DMS153 (cell line): ENCODE measurements around the gene SELL.
"Not testable (repeated sequence)": the region's sequence is repeated elsewhere in the genome, so short reads cannot be mapped to it uniquely, and the experiment has no call there.

ENCODE experiments used
- DNase-seq: peaks from one replicate; lab custom pipeline; 2025; lab: John Stamatoyannopoulos, UW

The SELL gene

DNA sequence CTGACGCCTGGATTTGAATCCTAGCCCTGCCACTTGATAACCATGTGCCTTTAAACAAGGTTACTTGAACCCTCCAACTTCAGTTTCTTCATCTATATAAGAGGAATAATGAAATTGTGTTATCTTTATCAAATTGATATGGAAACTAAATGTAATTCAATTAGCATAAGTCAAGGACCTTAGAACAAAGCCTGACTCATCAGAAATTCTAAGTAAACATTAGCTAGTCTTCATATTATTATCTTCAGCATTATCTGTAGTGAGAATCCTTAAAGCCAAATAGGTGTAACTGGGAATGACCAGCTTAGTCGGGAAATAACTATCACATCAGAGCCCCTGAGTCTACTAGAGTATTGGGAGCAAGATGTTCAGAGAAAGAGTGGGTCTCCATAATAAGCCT lies 6.6 kb downstream of the SELL start:
- DNase-seq = no peak

DNA sequence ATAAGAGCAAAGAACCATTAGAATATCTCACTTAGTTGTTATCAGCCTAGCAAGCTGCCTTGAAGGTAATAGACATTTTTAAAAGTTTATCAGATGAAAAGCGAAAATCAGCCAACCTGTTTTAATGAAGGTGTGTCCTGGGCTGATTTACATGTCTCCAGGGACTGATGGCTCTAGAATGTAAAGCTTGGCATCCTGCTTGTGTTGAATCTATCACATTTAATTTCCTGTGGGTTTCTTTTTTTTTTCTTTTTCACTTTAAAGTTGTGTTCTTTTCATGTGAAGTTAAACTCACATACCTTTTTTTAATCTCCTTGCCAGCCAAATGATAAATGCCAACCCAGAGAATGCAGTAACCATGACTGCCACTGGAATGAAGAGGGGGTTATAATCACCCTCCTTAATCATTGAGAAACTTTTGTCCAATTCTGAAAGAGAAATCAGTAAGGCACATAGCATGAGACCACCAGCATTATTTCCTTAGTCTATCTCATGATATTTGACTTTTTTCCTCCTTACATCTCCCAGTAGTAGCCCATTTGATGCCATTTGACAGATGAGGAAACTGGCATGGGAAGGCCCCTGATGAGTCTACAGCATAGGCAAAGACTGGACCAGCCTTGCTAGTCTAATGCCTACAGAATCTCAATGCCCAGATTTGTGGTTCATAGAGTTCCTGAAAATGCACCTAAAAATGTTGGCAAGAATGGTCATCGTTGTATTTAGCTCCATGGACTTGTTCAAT lies 10.0 kb downstream of the SELL start:
- DNase-seq = no peak

DNA sequence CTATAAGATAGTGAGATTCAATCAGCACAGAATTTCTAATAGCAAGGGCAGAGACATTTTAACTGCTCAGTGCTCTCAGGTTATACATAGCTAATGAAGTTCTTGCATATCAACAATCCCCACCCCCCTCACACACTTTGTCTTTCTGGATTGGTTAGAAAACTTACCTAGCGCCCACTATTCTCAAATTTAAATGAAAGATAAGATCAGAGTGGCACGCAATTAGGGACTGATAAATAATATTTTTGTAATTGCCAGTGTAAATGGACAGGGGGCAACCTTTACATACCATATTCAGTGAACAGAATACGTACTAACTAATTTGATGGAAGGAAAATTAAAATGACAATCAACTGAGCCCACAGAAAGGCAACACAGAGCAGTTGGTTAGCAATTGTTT lies 11.7 kb downstream of the SELL start:
- no peak for DNase-seq

DNA sequence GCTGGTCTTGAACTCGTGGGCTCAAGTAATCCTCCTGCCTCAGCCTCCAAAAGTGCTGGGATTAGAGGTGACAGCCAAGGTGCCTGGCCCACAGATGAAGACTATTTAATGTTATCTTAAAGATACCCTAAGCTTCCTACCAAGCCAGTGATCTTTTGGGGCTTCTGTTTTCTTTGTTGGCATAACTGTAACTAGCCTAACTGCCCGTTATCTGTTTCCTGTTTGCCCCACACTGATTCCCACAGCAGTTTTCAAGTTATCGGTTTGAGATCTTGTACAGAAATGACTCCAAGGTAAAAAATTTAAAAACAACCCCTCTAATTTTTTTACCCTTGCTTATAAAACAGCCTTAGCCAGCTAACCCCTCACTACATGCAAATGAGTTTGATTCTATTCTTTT lies 12.4 kb downstream of the SELL start:
- no peak for DNase-seq

DNA sequence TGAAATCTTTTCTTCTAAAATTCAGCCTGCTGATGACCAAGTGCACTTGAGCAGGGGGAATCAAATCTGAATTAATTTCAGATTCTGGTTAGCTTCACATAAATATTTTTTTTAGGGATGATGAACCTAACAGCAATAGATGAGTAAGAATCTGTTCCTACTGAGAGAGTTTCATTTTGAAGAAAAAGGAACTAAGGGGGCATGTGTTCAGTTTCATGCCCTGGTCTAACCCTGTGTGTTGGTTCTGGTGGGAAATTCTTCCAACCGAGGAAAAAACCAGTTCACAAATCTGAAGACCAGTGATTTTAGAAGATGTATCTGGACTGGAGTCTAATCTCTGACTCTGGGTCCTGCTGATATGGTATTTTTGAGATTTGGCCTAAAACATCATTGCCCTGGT lies 13.7 kb downstream of the SELL start:
- no peak for DNase-seq

DNA sequence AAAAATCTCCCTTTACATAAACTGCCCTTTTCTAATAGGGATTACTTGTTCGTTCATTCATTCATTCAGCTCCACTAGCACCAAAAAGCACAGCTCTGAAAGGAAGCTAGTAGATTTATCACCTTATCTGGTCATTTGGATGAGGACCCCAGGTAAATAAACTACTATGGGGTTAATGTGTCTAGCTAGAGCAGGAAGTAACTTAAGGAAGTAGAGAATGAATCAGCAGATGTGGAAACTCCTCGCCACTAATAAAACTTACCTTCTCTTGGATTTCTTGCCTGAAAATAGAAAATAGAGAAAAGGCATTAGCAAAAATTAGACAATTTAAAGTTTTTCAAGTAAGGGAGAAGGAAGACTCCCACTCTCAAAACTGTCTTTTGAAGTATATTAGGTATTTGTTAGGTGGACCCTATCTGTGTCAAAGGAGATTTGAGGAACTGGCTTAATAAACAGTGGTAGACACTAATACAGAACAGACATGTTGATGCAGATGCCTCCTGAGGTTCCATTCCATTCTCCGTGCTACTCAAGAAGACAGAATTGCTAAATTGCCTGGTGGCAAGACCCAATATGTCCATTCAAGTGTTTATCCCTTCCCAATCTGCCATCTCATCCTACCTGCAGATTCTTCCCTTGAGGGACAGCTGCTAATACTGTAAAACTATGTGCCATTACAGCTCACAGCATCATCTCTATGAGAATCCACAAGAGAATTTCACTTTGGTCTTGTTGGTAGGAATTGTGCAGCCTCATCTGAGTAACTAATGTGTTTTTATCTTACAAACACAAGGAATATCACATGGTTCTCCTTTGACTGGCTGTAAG lies 14.9 kb downstream of the SELL start:
- no peak for DNase-seq

DNA sequence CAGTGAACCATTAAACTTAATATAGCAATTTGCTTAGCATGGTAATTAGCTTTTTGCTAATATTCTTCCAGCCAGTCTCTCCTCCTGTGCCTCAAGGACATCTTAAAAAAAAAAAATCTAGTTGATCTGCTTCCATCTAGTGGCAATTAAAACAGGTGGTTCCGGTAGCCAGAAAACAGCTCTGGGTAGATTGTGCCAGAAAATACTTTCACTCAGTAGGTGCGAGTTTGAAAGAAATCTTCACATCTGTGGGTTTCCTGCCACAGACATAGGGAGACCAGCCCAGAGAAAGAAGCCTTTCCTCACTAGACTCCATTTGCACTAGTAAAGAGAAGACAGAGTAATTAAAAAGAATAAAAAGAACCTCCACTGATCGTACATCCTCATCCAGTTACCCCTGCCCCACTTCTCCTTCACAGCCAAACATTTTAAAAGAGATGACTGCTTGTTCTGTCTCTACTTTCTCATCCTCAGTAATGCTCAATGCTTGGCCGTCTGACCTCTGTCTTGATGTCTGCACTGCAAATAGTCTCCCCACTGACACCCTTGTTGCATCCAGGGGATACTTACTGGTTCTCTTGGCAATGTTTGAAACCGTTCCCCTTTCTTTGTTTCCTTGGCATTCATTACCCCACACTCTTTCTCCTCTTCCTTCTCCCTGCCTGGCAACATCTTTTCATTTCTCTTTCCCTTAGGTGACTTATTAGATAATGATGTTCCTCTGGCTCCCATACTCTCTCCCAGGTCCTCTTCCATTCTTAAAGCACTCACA lies 16.9 kb downstream of the SELL start:
- no peak for DNase-seq

DNA sequence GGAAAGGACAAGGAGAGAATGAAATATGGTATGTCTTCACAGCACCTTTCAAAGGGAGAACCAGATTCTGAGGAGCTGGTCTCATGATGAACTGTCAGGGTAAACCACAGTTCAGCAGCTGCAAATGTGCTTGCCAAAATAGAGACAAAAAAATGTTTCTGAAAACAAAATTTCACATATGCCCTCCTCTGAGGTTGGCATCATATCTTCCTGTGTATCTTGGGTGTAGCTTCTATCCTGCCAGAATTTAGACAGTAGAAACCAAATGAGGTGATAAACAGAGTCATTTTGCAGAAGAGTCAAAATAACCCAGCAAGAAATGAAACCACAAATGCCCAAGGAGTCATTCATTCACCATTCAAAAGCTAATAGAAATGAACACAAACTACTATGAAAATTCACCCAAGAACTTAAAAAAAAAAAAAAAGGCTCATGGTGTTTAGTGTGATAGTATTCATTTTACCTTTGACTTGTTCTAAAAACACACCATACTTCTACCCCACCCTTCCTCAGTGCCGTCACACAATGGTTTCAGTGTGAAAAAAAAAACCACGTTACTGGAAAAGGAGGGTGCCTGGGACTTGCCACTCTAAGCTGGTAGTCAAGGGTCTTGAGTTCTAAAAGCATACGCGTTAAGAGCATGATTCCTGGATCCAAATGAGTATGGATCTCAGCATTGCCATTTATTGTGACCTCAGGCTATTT lies 18.5 kb downstream of the SELL start:
- no peak for DNase-seq

DNA sequence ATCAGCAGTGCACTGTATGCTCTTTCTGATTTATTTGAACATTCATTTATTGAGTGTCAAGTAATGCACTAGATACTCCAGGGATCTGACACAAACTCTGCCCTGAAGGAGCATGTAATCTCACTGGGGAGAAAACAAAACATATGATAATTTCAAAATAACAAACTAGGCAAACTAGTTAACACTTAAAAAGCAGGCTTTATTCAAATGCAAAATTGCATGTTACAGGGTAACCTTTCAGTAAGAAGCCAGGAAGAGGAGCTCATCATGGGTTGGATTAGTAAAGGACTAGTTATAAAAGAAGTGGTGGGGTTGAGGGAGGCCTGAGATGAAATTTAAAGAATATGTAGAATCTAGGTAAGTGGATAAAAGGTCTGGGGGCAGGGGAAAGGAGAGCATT lies 20.9 kb downstream of the SELL start:
- DNase-seq = no peak

DNA sequence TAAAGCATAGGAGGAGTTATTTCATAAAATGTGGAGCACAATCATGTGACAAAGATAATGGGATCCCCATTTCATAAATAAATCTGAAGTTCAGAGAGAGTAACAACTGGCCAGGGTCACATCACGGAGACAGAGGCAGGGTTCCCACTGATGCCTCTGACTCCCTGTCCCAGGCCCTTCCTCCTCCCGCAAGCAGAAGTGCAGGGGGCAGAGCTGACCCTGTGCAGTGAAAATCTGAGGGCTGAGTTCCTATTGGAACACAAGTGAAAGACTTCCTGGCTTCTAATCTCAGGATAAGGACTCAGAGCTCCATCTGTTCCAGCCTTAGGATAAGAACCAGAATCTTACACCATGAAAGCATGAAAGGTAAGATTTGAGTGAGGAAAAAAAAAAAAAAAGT lies 22.0 kb downstream of the SELL start:
- no peak for DNase-seq

DNA sequence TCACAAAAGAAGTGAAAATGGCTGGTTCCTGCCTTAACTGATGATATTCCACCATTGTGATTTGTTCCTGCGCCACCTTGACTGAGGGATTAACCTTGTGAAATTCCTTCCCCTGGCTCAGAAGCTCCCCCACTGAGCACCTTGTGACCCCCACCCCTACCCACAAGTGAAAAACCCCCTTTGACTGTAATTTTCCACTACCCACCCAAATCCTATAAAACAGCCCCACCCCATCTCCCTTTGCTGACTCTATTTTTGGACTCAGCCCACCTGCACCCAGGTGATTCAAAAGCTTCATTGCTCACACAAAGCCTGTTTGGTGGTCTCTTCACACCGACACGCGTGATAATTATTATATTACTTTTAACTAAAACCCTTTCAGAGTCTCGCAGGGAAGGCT lies 23.0 kb downstream of the SELL start:
- DNase-seq = not testable (repeated sequence)

DNA sequence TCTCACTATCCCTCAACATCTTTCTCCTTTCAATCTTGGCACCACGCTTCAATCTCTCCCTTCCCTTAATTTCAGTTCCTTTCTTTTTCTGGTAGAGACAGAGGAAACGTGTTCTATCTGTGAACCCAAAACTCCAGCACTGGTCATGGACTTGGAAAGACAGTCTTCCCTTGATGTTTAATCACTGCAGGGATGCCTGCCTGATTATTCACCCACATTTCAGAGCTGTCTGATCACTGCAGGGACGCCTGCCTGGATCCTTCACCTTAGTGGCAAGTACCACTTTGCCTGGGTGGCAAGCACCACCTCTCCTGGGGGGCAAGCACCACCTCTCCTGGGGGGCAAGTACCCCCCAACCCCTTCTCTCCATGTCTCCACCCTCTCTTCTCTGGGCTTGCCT lies 27.8 kb downstream of the SELL start:
- DNase-seq = no peak

DNA sequence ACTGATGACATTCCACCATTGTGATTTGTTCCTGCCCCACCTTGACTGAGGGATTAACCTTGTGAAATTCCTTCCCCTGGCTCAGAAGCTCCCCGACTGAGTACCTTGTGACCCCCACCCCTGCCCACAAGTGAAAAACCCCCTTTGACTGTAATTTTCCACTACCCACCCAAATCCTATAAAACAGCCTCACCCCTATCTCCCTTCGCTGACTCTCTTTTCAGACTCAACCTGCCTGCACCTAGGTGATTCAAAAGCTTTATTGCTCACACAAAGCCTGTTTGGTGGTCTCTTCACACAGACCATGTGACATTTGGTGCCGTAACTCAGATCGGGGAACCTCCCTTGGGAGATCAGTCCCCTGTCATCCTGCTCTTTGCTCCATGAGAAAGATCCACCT lies 28.3 kb downstream of the SELL start:
- DNase-seq = not testable (repeated sequence)

DNA sequence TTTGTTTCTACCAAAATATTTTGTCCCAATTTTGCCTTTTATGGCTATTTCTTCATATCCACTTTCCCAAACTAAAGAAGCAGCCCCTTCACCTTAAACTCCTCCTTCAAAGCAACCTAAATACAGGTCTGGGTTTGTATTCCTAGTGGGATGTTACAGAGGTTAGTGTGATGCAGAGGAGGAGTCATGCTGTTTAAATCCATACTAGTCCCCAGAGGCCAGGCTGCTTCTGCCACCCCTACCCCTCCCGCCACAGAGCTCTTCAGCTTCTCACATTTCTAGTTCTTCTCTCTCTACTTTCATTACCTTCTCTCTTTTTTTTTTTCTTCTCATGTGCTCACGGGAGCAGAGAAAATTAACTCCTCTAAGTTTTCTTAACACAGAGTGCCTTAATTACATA lies 29.3 kb downstream of the SELL start:
- DNase-seq = no peak

DNA sequence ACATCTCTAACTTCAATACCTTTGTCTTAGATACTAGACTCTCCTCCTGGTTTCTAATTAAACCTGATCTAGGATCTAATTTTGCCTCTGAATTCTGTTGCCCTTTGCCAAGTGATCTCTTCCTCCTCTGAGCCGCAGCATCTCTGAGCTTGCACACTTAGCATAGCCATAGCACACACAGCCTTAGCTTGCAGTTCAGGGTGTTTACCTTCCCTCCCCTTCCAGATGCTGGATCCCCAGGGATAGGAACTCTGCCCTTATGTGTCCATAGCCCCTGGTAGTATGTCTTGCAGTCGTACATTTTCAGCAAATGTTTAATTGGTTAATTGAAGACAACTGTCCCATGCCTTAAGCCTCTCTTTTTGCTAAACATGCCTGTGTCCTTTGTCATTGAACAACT lies 30.3 kb downstream of the SELL start:
- DNase-seq = no peak

DNA sequence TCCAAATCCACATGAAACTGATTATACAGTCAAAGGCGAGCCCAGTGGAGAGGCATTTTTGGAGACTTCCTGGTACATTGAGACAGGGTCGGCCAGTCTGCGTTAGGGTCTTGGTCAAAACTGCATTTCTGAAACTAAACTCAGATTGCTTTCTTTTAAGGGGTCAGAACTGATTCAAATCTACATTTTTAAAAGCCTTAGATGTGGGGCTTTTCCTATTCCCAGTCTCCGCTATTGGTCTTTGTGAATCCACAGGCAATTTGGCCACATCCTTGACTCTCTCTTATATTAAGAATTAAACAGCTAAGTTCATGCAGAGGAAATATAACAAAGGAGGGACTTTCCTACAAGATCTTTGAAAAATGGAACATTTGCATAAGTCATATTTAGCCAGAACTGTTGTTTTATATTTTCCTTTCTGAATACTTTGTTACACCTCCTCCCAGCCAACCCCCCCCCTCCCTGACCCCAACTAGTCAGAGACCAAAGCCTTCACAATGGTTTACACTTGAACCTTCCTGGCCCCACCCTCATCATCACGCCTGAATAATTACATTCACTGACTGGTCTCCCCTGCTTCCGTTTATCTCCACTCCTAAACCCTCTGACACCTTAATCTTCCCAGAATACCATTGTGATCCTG lies 30.9 kb downstream of the SELL start:
- DNase-seq = no peak

DNA sequence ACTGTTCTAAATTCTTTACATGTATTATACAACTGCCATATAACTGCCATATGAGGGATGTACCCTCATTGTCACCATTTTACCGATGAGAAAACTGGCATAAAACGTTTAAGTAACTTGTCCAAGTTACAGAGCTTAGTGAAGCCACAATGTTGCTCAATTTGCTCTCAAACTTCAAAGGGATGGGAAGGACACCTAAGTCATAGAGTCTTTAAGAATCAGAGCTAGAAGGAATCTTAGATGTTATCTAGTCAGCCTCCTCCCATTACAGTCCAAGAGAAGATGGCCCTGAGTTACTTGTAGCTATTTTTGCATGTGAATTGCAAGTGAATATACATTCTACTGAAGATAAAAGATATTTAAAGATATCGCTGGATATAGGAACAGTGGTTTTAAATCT lies 31.7 kb downstream of the SELL start:
- DNase-seq = no peak

DNA sequence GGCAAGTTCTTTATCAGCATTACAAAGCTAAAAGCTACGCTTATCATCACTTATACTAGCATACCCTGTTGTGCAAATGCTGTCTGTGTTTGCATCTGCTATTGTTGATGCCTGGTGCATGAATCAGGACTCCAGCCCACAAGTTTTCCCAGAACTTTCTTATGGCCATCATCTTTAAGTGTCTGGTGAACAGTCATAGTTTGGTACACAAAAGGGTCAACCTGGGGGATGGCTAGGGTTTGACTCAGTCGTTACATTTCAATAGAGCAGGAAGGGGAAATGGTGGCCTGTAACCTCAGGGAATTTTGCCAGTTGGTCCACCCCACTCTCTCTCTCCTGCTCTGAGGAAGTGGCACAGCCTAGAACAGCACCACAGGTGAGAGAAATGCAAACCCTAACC lies 35.4 kb downstream of the SELL start:
- DNase-seq = no peak

DNA sequence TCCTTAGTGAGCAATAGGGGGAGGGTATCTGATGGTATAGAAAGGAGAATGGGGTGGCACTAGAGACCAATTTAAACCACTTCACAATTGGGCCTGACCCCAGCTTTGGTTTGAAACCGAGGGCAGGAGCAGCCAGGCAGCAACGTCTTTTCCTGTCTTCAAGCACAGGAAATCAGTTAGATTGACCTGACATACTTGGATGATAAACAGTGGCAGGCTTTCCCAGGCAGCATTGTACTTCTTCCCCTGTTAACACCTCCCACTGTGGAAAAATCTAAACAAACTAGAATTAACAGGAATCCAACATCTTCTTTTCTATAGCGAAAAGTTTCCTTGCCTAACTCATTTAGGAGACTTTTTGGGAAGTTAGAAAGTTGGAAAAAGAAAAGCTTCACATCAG lies 40.6 kb downstream of the SELL start:
- DNase-seq = no peak

DNA sequence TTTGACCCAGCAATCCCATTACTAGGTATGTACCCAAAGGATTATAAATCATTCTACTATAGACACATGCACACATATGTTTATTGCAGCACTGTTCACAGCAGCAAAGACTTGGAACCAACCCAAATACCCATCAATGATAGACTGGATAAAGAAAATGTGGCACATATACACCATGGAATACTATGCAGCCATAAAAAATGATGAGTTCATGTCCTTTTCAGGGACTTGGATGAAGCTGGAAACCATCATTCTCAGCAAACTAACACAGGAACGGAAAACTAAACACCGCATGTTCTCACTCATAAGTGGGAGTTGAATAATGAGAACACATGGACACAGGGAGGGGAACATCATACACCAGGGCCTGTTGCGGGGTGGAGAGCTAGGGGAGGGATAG lies 41.2 kb downstream of the SELL start:
- not testable (repeated sequence) for DNase-seq

DNA sequence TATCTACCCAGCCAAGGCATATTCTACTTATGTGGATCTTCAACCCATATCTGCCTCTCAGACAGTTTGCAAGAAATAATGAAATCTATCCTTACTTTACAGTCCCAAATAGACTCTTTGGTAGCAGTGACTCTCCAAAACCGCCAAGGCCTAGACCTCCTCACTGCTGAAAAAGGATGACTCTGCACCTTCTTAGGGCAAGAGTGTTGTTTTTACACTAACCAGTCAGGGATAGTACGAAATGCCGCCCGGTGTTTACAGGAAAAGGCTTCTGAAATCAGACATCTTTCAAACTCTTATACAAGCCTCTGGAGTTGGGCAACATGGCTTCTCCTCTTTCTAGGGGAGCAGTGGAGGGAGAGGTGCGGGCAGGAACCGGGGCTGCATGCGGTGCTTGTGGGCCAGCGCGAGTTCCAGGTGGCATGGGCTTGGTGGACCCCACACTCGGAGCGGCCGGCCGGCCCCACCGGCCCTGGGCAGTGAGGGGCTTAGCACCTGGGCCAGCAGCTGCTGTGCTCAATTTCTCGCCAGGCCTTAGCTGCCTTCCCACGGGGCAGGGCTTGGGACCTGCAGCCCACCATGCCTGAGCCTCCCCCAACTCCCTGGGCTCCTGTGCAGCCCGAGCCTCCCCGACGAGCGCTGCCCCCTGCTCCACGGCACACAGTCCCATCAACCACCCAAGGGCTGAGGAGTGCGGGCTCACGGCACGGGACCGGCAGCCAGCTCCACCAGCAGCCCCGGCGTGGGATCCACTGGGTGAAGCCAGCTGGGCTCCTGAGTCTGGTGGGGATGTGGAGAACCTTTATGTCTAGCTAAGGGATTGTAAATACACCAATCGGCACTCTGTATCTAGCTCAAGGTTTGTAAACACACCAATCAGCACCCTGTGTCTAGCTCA lies 43.5 kb downstream of the SELL start:
- not testable (repeated sequence) for DNase-seq
